Ovary (tissue), 3 donors: Measurements from ENCODE around the gene GNAT3.

Experiments
- EP300 ChIP-seq: sonication (generic); formaldehyde crosslinking; IDR thresholded peaks from one replicate; pipeline ENCODE4 v1.6.1; 2017; ENCODE audit warnings: antibody characterized with exemption
- POLR2A ChIP-seq: fragments of 450-650 bp; IDR thresholded peaks from one replicate; pipeline ENCODE4 v1.6.1; 2017; ENCODE audit warnings: antibody characterized with exemption, mild to moderate bottlenecking, moderate library complexity
- TF ChIP-seq, protein P1 (sequence below), 3 donors: fragments of 450-650 bp in 2 of 3; fragments of 200-600 bp in 1 of 3; IDR thresholded peaks; one replicate each; pipeline versions ENCODE4 v1.5.1 to v1.8.0; 2016 to 2022; ENCODE audit warnings: antibody characterized with exemption in 3 of 3, mild to moderate bottlenecking in 1 of 3
- donor health status: DM: no; HTN: no; CAD: no.

- TF ChIP-seq POLR2A: no peak
- TF ChIP-seq, protein P1, sequence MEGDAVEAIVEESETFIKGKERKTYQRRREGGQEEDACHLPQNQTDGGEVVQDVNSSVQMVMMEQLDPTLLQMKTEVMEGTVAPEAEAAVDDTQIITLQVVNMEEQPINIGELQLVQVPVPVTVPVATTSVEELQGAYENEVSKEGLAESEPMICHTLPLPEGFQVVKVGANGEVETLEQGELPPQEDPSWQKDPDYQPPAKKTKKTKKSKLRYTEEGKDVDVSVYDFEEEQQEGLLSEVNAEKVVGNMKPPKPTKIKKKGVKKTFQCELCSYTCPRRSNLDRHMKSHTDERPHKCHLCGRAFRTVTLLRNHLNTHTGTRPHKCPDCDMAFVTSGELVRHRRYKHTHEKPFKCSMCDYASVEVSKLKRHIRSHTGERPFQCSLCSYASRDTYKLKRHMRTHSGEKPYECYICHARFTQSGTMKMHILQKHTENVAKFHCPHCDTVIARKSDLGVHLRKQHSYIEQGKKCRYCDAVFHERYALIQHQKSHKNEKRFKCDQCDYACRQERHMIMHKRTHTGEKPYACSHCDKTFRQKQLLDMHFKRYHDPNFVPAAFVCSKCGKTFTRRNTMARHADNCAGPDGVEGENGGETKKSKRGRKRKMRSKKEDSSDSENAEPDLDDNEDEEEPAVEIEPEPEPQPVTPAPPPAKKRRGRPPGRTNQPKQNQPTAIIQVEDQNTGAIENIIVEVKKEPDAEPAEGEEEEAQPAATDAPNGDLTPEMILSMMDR (IDR thresholded peaks at IDR 0.05): no peak
- TF ChIP-seq EP300: no peak
Observed at GRCh38 chr7:80429181-80429580, 82.7 kb downstream of the GNAT3 start.
